B cell (primary cell): Measurements from ENCODE around the gene MFSD2A. TPM values are rescaled to one million over a fixed set of nuclear protein-coding genes. Genes with fewer than 3 reads are reported as not detected.

Experiments
- ATAC-seq: fragments of 200-7000 bp; cut with Tn5 transposase; one replicate; pipeline ENCODE4 v1.10.0; 2021; ENCODE audit warnings: low read depth, mild to moderate bottlenecking, moderate number of reproducible peaks, moderate library complexity
- CTCF ChIA-PET: fragments of 350-600 bp; sonication (Branson Sonifier 250); formaldehyde crosslinking; loops from one replicate; lab custom pipeline; 2021; ENCODE audit warnings: antibody characterized with exemption, inconsistent platforms; lab: Charles Lee
- POLR2A ChIA-PET: fragments of 350-600 bp; sonication (Branson Sonifier 250); formaldehyde crosslinking; loops from one replicate; lab custom pipeline; 2021; ENCODE audit warnings: antibody characterized with exemption; lab: Charles Lee
- DNase-seq: peaks from one replicate; pipeline ENCODE4 v3.0.0; 2013
- H2AFZ ChIP-seq: 2 replicates; pipeline ENCODE4 v1.6.1; 2012; ENCODE audit warnings: mild to moderate bottlenecking, low read depth, low read length; ENCODE audit not compliant: insufficient read depth, poor library complexity, severe bottlenecking
- H3K27ac ChIP-seq, 2 donors: 1 replicate in 1 of 2; 2 replicates in 1 of 2; pipeline ENCODE4 v1.5.1; 2012 to 2013; ENCODE audit warnings: low read length in 2 of 2, mild to moderate bottlenecking in 2 of 2, moderate library complexity in 1 of 2
- H3K27me3 ChIP-seq, 4 experiments: fragments of 200-600 bp in 1 of 4; sonication (generic) in 1 of 4; replicated peaks in 1 of 4; 1 replicate in 2 of 4; 2 replicates in 2 of 4; pipeline versions ENCODE4 v1.6.1 to v1.7.0; 2013 to 2016; ENCODE audit warnings: low read length in 3 of 4, mild to moderate bottlenecking in 2 of 4, mixed read lengths in 1 of 4, moderate library complexity in 1 of 4; ENCODE audit not compliant: insufficient read depth in 4 of 4, control insufficient read depth in 3 of 4; ENCODE audit errors: control extremely low read depth in 1 of 4
- H3K36me3 ChIP-seq, 2 experiments: replicated peaks in 1 of 2; 1 replicate in 1 of 2; 2 replicates in 1 of 2; pipeline versions ENCODE4 v1.6.1 to v1.7.1; 2013; ENCODE audit warnings: low read length in 1 of 2; ENCODE audit not compliant: insufficient read depth in 2 of 2, control insufficient read depth in 1 of 2; ENCODE audit errors: control extremely low read depth in 1 of 2, extremely low read depth in 1 of 2
- H3K4me1 ChIP-seq, 2 donors: fragments of 200-600 bp in 1 of 2; sonication (generic) in 1 of 2; 1 replicate in 1 of 2; 2 replicates in 1 of 2; pipeline versions ENCODE4 v1.5.1 to v1.6.1; 2013 to 2017; ENCODE audit warnings: low read length in 2 of 2; ENCODE audit not compliant: control insufficient read depth in 2 of 2, insufficient read depth in 2 of 2
- H3K4me2 ChIP-seq: replicated peaks from 2 replicates; pipeline ENCODE3; 2012; ENCODE audit warnings: mild to moderate bottlenecking, low read depth, low read length; ENCODE audit not compliant: poor library complexity, severe bottlenecking
- H3K4me3 ChIP-seq, 5 experiments: fragments of 200-600 bp in 1 of 5; sonication (generic) in 1 of 5; 1 replicate in 3 of 5; 2 replicates in 2 of 5; pipeline versions ENCODE4 v1.5.1 to v1.7.0; 2011 to 2016; ENCODE audit warnings: low read length in 4 of 5, mild to moderate bottlenecking in 4 of 5, low read depth in 2 of 5, control low read depth in 1 of 5, moderate library complexity in 1 of 5; ENCODE audit not compliant: insufficient read depth in 1 of 5; ENCODE audit errors: control extremely low read depth in 1 of 5, extremely low read depth in 1 of 5
- H3K79me2 ChIP-seq: fragments of 200-600 bp; sonication (generic); one replicate; pipeline ENCODE4 v1.6.0; 2016; ENCODE audit warnings: low read length; ENCODE audit not compliant: control insufficient read depth, insufficient read depth
- H3K9ac ChIP-seq: fragments of 200-600 bp; sonication (generic); 2 replicates; pipeline ENCODE4 v1.6.1; 2017; ENCODE audit warnings: mild to moderate bottlenecking, low read length, moderate library complexity
- H3K9me3 ChIP-seq, 3 donors: one replicate each; pipeline versions ENCODE4 v1.6.1 to v1.7.1; 2013; ENCODE audit warnings: low read length in 2 of 3; ENCODE audit not compliant: control insufficient read depth in 2 of 3, insufficient read depth in 1 of 3; ENCODE audit errors: control extremely low read depth in 1 of 3
- H4K20me1 ChIP-seq: 2 replicates; pipeline ENCODE4 v1.6.0; 2012; ENCODE audit warnings: mild to moderate bottlenecking, low read length; ENCODE audit not compliant: insufficient read depth, control insufficient read depth, poor library complexity, severe bottlenecking
- H3K27ac Mint-ChIP-seq: one replicate; pipeline ENCODE4 v1.8.0; 2021; ENCODE audit warnings: mixed read lengths
- H3K27me3 Mint-ChIP-seq: one replicate; pipeline ENCODE4 v1.8.0; 2021; ENCODE audit warnings: mixed read lengths
- H3K4me1 Mint-ChIP-seq: one replicate; pipeline ENCODE4 v1.8.0; 2021; ENCODE audit warnings: mixed read lengths
- H3K4me3 Mint-ChIP-seq: one replicate; pipeline ENCODE4 v1.8.0; 2021; ENCODE audit warnings: mixed read lengths
- H3K9me3 Mint-ChIP-seq: one replicate; pipeline ENCODE4 v1.8.0; 2022; ENCODE audit warnings: mixed read lengths; ENCODE audit not compliant: insufficient read depth
- EZH2 ChIP-seq: IDR thresholded peaks from 2 replicates; pipeline ENCODE4 v1.6.1; 2012; ENCODE audit warnings: borderline replicate concordance, low read depth, mild to moderate bottlenecking, moderate library complexity, low read length; ENCODE audit not compliant: insufficient read depth, poor library complexity, severe bottlenecking
- WGBS: methylation state at CpG from one replicate; pipeline ENCODE4 v1.1.5; 2013; ENCODE audit warnings: missing lambda C conversion rate; ENCODE audit not compliant: insufficient coverage; 5-methylcytosine and 5-hydroxymethylcytosine counted together
- intact Hi-C: fragments of 100-400 bp; cut with micrococcal nuclease; formaldehyde crosslinking; loops from one replicate; pipeline ENCODE4 v1.10.0; 2022
- polyA plus RNA-seq: library from polyadenylated mRNA; depleted of rRNA; stranded (reverse); fragments of >200 nt; gene quantifications from 2 replicates; pipeline ENCODE4 v1.2.3, GENCODE V29; 2012
- total RNA-seq, 2 donors: library from RNA; stranded (reverse); fragments of 120-200 nt in 1 of 2; gene quantifications; 1 replicate in 1 of 2; 2 replicates in 1 of 2; pipeline versions ENCODE4 v1.2.3 to v1.2.4, GENCODE V29; 2013 to 2022
- TF ChIP-seq, protein P1 (sequence below): fragments of 200-600 bp; IDR thresholded peaks from one replicate; pipeline ENCODE4 v1.8.0; 2022; ENCODE audit warnings: antibody characterized with exemption, mild to moderate bottlenecking

Gene MFSD2A
- total and polyA plus RNA-seq, 2 donors (not counting 1 experiment from before 2014, with no cell fraction given): 1.8 to 3.9 TPM

DNA sequence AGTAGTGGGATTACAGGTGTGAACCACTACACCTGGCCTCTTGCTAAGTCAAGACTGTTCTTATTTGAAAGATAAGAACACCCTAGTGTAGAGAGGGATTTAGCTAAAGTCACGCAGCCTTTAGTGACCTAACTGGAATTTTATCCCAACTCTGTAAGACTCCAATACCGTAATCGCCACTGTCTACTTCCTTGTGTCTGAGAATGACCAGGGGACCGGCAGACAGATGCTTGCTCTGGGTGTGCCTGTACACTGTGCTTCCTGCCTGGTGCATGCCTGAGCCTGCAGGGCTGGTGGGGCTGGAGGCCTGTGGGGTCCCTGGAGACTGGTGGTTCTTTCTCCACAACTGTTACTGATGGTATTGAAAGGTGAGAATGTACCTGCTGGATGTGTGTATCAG is 15.3 kb downstream of the MFSD2A start:
- CTCF ChIA-PET: interaction anchor here (1.2 to 10.7 kb wide), 4 partner anchors 50 to 153 kb away, joined by 3 to 334 read pairs (median 56); partner anchors contain the start of gene MYCL
- H3K9ac ChIP-seq: no peak overlapping the region
- DNase-seq (no peak), ATAC-seq (no peak)
- no peak overlapping the region for H3K4me2 ChIP-seq
- no peaks in the 10 kb centered on the region for H3K79me2 ChIP-seq
- Mint-ChIP-seq H3K27me3 (no peaks in the 10 kb centered on the region), H3K27ac (peak overlapping the region; percentile 20), H3K4me3 (no peak overlapping the region), H3K9me3 (no peaks in the 10 kb centered on the region), H3K4me1 (peaks cover 8% of the 10 kb centered on the region)
- no peaks in the 10 kb centered on the region for H3K36me3 ChIP-seq
- no peak overlapping the region for H3K27ac ChIP-seq
- no peak overlapping the region for H2AFZ ChIP-seq
- H4K20me1 ChIP-seq: no peaks in the 10 kb centered on the region
- peaks cover 5 to 14% of the 10 kb centered on the region in 2 donors for H3K4me1 ChIP-seq
- POLR2A ChIA-PET: interaction anchor here (0.6 kb wide), 1 partner anchor 129 kb away, joined by 4 read pairs; no protein-coding TSS in a partner anchor
- no peaks in the 10 kb centered on the region for H3K27me3 ChIP-seq
- no peaks in the 10 kb centered on the region for H3K9me3 ChIP-seq
- TF ChIP-seq, protein P1, sequence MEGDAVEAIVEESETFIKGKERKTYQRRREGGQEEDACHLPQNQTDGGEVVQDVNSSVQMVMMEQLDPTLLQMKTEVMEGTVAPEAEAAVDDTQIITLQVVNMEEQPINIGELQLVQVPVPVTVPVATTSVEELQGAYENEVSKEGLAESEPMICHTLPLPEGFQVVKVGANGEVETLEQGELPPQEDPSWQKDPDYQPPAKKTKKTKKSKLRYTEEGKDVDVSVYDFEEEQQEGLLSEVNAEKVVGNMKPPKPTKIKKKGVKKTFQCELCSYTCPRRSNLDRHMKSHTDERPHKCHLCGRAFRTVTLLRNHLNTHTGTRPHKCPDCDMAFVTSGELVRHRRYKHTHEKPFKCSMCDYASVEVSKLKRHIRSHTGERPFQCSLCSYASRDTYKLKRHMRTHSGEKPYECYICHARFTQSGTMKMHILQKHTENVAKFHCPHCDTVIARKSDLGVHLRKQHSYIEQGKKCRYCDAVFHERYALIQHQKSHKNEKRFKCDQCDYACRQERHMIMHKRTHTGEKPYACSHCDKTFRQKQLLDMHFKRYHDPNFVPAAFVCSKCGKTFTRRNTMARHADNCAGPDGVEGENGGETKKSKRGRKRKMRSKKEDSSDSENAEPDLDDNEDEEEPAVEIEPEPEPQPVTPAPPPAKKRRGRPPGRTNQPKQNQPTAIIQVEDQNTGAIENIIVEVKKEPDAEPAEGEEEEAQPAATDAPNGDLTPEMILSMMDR: no peak
- TF ChIP-seq EZH2: no peak
- no peak overlapping the region for H3K4me3 ChIP-seq
- intact Hi-C loops: loop anchor here (10.0 kb wide), 1 partner anchor 365 kb away; no protein-coding TSS in a partner anchor
- 86% methylated on average over 4 of the region's 4 CpGs for WGBS

DNA sequence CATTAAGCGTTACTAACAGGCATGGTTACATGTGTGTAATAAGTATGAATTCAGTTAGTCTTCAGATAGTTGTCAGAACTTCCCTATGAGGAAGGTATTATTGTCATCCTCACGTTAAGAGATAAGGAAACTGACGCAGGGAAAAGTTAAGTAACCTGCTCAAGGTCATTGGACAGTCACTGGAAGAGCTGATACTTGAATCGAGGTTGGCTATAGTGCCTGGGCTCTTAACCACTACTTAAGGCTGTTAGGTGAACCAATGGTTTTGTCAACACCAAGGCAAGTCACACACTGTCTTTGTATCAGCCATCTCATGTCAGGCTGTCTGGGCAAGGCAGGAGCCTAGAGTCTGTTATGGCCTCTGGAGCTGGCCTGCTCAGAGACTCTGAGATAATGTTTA is 16.2 kb downstream of the MFSD2A start:
- no peak overlapping the region for H3K4me3 Mint-ChIP-seq
- 100% methylated on average over 4 of the region's 4 CpGs for WGBS
- TF ChIP-seq EZH2: no peak
- TF ChIP-seq, protein P1: no peak
- H3K9ac ChIP-seq: no peak overlapping the region
- no peak overlapping the region for H3K27ac Mint-ChIP-seq
- no peak for DNase-seq
- H3K27me3 ChIP-seq: no peaks in the 10 kb centered on the region
- intact Hi-C loops: loop anchor here (10.0 kb wide), 1 partner anchor 366 kb away; no protein-coding TSS in a partner anchor
- no peaks in the 10 kb centered on the region for H4K20me1 ChIP-seq
- H3K27ac ChIP-seq: no peak overlapping the region
- no peaks in the 10 kb centered on the region for H3K36me3 ChIP-seq
- ChIA-PET POLR2A (no interaction called here), CTCF (interaction anchor here (0.7 to 10.7 kb wide), 11 partner anchors 7 to 155 kb away, joined by 3 to 334 read pairs (median 5); partner anchors contain the start of gene MYCL)
- H3K4me3 ChIP-seq: no peak overlapping the region
- peaks cover 8% of the 10 kb centered on the region for H3K4me1 Mint-ChIP-seq
- no peaks in the 10 kb centered on the region for H3K9me3 Mint-ChIP-seq
- peaks cover 5 to 13% of the 10 kb centered on the region in 2 donors for H3K4me1 ChIP-seq
- no peak overlapping the region for H2AFZ ChIP-seq
- H3K79me2 ChIP-seq: no peaks in the 10 kb centered on the region
- no peak for ATAC-seq
- H3K27me3 Mint-ChIP-seq: no peaks in the 10 kb centered on the region
- no peaks in the 10 kb centered on the region for H3K9me3 ChIP-seq
- H3K4me2 ChIP-seq: no peak overlapping the region
